Skeletal muscle cell (primary cell): ENCODE results near the gene MRM2.
"Not testable (repeated sequence)": the region's sequence is repeated elsewhere in the genome, so short reads cannot be mapped to it uniquely, and the experiment has no call there.

Experiments used
- DNase-seq: peaks from one replicate; pipeline ENCODE4 v3.0.0-alpha.2; 2010; ENCODE audit warnings: low read depth
- H3K4me3 ChIP-seq: 2 replicates; pipeline ENCODE4 v1.5.1; 2011; ENCODE audit warnings: low read depth, mild to moderate bottlenecking, control low read depth, low read length, moderate library complexity

MRM2 gene

DNA sequence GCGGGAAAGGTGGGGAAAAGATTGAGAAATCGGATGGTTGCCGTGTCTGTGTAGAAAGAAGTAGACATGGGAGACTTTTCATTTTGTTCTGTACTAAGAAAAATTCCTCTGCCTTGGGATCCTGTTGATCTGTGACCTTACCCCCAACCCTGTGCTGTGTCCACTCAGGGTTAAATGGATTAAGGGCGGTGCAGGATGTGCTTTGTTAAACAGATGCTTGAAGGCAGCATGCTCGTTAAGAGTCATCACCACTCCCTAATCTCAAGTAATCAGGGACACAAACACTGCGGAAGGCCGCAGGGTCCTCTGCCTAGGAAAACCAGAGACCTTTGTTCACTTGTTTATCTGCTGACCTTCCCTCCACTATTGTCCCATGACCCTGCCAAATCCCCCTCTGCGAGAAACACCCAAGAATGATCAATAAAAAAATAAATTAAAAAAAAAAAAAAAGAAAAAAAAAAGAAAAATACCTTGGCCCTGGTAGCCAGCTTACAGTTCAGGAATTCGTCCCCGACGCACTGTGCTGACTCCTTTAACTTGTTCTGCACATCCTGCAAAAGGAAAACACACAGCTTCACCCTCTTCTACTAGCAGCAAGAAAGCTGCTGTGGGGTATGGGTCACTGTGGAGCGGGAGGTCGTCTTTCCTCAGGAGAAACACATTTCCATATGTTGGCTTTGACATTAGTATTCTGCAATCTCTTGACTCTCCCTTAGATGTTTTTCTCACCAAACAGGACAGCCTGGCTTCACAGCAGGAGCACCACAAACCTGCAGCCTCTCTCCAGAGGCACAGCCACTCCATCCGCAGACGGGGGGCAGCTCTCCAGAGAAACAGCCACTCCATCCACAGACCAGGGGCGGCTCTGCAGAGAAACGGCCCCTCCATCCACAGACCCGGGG is 27.3 kb upstream of the MRM2 start:
- H3K4me3 ChIP-seq, DNase-seq: not testable (repeated sequence)

DNA sequence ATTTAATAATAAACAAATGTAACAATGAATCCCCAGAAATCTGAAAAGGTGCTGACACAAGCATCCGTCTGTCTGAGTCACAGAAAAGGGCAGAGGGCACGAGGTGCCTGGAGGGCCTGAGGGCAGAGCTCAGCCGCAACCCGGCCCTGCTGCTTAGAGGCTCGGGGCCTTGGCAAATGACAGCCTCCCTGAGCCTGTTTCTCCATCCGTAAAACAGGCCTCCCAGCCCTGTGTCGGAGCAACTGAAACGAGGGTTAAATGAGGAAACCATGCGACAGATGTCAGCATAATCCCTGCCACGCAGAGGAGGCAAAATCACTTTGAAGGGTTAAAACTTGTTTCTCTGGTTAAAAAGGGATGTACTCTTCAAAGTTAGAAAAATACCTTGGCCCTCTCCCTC is 24.9 kb upstream of the MRM2 start:
- no peak overlapping the region for H3K4me3 ChIP-seq
- no peak for DNase-seq

DNA sequence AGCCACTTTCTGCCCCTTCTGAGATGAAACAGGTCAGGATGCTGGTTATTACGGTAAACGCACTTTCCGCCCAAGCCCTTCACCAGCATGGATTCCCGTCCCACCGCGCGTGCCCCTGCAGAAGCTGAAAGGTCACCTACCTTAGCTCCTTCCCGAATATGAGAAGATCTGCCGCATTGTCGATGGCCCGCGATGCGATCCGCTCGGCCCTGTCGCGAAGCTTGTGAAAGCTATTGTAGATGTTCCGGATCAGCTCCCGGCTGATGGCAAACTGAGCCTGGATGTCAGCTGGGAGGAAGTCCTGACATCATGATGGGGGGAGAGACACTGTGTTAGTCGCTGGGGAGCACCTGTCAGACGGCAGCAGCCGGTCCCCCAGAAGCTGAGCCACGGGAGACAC is 22.2 kb upstream of the MRM2 start:
- no peak overlapping the region for H3K4me3 ChIP-seq
- DNase-seq: no peak

DNA sequence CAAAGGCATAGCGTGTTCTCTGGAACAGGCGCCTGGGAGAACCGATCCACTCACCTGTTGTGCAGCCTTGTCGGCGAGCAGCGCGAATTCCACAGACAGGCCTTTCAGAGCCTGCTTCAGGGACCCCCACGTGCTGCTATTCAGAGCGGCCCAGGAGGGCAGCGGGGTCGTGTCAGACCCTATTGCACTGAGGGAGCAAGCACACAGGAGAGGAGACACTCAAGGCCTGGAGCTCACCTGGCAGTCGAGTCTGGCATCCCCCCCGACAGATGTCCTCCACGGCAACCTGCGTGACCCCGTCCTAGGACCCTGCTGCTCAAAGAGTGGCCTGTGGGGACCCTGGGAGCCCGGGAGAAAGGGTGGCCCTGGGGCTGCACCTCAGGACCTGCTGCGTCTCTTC is 21.2 kb upstream of the MRM2 start:
- no peak for DNase-seq
- no peak overlapping the region for H3K4me3 ChIP-seq

DNA sequence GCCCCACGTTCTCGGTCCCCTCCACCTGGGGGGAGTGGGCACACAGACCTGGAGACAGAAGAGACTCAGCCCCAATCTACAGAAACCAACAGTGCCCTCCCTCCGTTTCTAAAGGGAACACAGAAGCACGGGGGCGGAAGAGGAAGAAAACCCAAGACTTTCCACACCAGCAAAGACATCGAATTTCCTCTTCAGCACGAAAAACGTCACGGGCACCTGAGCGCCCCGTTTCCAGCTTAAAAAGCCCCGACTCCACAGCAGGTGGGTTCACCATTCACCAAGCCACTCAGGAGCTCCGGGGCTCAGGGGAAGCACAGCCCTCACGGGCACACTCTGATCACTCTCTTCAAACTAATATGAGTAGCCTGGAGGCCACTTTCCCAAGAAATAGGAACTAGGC is 19.6 kb upstream of the MRM2 start:
- no peak overlapping the region for H3K4me3 ChIP-seq

DNA sequence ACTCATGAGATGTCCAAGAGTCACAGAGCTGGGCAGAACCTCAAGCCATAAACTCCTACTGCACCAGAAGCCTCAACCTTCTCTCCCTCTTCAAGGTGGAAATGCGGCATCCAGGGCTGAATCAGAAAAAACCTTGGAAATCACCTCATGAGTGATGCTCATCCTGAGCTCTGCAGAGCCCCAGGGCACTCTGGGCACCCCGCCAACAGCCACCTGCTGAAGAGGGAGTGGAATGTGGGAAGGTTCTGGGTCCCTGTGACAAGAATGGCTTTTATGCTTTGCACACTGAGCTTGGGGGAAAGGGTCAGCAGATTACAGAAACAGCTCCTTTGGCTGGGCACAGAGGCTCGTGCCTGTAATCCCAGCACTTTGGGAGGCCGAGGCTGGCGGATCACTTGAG is 18.8 kb upstream of the MRM2 start:
- no peak overlapping the region for H3K4me3 ChIP-seq
- no peak for DNase-seq

More for the DNA sequence above, 19.6 kb upstream of the MRM2 start:
- no peak for DNase-seq

DNA sequence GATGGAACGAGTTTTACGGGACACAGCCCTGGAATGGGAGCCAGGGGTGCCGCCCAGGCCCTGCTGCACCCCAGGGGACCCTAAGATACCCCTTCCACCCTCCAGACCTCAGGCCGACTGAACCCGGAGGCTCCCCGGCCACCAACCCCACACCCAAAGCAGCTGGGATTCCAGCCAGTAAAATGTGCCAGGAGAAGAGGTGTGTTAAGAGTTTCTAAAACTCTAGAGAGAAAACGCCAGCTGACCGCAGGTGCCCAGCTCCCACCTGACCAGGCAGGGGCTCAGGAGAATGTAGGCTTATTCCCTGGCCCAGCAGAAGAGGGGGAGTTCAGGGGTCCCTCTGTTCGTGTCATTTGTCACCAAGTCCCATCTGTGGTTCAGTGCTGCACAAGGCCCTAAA is 17.5 kb upstream of the MRM2 start:
- no peak overlapping the region for H3K4me3 ChIP-seq
- no peak for DNase-seq

DNA sequence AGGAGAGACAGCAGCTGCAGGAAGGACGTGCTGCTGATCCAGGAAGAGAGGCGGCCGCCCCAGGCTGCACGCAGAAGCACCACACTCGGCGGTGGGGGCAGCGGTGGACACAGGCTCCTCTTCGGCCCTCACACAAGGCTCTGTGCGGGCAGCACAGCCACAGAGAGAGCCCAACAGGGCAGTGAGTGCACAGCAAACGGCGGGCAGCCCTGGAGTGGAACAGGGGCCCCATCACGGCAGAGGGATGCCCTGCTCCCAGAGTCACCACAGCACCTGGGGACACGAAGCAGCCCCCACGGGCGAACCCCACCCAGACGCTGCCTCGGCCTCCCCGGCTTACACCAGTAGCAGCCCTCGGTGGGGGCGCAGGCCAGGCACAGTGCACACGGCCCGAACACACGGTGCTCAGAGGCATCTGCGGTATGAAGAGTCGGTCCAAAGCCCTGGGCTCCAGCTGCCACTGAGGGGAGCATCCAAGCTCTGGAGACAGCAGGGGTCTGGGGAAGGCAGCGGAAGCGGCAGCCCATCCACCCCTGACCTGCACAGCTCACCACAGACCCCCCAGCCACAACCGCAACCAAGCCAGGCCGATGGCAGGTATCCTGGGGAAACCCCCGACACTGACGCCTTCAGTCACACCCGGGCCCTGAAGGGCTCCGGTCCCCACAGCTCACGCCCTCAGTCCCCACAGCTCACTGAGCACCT is 16.8 kb upstream of the MRM2 start:
- no peak for DNase-seq
- no peak overlapping the region for H3K4me3 ChIP-seq

DNA sequence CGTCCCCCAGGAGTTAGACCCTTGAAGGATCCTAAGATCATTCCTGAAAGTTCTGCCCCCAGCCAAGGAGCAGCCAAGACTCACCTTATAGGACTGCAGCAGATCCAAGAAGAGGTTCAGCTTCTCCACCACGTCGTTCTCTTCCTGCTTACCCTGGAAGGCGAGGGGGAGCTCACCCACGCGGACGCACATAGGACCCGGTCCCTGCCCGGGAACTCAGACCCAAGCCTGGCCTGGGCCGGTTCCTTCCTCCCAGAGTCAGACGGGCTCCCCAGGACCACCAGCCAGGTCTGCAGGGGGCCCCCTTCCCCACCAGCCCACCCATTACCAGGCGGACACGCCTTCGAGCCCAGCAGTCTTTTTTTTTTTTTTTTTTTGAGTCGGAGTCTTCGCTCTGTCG is 15.6 kb upstream of the MRM2 start:
- H3K4me3 ChIP-seq: no peak overlapping the region
- no peak for DNase-seq

DNA sequence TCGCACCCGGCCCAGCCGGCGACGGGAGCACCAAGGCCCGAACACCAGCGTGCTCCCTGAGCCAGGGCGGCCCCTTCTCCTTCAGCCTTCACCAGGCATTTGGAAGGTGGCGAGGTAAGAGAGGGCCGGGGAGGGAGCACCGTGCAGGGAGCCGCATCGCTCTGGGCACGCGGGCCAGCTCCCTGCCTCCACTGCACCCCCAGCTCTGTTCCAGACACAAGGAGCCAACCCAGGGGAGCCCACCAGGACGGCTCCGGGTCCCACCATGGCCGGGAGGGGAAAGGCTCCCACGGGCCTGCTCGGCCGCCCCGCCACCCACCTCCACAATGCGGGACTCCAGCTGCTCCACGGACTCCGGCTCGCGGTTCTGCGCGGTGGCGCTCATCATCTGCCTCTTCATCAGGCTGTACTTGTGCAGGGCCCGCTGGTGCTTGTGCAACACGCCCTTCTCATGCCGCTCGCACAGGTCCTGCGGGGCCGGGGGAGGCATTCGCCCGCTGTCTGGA is 15.1 kb upstream of the MRM2 start:
- no peak for DNase-seq
- no peak overlapping the region for H3K4me3 ChIP-seq

DNA sequence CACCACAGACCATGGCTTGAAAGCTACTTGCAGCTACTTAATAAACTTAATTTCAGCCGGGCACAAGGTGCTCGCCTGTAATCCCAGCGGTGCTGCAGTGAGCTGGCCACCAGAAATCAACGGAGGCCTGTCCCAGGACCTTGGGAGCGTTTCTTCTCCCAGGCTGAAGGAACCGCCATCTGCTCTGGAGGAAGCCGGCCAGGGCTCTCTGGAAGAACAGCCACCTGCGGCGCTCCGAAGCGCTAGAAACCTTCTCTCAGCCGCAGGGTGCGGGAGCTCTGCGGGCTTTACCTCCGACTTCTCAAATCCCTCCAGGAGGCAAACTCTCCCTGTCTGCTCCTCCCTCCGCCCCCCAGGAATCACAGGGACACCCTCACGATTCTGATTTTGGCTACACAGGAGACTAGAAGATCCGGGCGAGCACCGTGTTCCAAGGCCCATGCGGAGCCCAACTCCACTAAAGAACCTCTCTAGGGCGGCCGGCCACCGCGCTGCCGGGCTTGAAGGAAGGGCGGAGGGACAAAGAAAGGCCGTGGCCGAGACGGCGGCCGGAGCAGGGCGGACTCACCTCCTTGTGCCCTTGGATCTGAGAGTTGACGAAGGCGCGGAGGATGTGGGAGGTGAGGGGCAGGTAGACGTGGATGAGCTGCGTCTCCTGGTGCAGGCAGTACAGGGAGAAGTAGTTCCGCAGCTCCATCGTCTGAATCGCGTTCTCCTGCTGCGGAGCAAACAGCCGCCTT is 14.5 kb upstream of the MRM2 start:
- no peak for DNase-seq

DNA sequence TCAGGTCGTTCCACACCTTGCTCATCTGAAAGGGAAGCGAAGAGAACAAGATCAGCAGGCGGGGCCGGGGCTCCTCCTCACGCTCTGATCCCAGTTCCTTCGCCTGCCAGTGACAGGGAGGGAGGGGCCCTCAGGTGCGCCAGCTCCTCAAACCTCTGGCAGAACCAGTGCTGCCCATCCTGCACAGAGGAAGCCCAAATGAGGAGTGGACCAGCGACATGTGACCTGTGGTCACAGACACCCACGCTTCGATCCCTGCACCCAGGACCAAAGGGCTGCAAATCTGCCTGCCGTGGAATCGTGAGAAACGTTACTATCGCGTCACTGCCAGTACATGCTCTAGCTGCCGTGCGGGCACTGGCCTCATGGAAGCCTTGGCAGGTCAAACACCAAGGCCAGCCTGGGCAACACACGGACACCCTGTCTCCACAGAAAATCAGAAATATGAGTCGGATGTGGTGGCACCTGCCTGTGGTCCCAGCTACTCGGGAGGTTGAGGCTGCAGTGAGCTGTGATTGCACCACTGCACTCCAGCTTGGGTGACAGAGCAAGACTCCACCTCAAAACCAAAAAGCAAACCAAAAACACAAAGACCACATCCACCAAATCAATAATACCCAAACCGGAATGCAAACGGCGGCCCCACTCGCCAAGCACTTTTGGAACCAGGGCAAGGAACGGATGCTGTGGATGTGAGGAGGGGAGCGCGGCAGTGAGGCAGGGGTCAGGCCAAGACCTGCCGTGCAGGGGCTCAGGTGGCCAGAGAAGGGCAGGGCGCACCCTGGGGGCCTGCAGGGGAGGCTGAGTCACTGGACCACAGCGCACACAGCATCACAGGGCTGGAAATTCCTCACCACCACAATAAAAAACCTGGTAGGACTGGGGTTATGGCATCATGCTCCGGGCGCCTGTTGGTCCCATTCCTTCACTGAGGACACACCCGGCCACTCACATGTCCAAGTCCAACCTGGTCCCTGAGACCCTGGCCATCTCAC is 13.4 kb upstream of the MRM2 start:
- no peak for DNase-seq
- no peak overlapping the region for H3K4me3 ChIP-seq

More for the DNA sequence above, 14.5 kb upstream of the MRM2 start:
- no peak overlapping the region for H3K4me3 ChIP-seq

DNA sequence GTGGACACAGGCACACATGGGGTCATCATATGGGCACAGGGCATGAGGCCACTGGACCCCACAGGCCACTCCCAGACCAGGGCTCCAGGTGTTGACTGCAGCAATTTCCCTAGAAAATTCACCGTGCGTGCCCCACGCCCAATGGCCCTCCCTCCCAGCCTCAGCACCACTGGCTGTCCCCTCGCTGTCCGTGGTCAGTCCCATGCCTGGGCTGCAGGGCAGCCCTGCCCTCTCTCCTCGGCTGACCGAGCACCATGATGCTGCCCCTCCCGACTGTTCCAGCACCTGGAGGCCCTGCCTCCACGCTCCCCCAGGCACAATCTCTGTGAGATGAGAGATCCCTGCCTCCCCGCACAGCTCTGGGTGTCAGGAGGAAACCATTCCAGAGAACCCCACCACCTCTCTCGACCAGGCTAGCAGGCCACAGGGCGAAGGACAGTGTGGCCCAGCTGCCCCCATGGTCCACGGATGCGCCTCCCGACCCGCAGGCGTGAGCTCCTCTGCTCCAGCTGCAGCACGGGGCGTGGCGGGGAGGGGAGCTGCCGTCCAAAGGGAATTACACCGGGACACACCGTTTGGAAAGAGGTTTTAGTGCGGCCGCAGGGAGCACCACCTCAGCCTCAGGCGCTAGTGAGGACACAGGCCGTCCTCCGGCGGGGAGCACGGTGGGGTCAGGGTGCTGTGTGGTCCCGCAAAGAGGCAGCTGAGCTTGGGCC is 12.6 kb upstream of the MRM2 start:
- no peak overlapping the region for H3K4me3 ChIP-seq
- no peak for DNase-seq

DNA sequence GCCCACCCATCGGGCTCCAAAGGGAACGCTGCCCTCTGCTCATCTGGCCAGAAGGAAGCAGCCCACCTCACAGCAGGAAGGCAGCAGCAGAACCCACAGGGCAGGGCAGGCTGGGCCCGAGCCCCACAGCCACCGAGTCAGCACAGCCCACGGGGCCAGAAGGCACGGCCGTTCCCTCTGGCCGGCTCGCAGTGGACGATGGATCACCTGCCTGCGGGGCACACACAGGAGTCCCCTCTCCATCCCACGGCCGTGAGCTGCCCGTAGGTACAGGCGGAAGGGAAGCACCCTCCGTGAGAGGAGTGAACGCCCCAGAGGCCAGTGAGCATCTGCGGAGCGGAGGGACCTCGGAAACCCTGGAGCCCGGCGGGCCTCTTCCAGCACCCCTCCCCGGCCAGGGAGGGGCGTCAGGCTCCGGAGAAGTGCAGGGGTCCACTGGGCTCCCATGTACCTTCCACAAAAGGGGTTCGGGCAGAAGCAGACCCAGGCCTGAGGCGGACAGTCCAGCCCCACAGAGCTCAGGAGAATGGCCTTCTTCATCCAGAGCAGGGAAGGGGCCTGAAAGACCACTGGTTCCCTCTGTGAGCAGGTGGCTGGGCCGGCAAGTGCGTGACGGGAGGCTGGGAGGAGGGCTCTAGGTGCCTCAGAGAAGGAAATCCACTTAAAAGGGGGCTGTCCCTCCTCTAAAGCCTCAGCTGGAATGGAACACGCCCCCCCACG is 11.7 kb upstream of the MRM2 start:
- H3K4me3 ChIP-seq: no peak overlapping the region
- DNase-seq: no peak

DNA sequence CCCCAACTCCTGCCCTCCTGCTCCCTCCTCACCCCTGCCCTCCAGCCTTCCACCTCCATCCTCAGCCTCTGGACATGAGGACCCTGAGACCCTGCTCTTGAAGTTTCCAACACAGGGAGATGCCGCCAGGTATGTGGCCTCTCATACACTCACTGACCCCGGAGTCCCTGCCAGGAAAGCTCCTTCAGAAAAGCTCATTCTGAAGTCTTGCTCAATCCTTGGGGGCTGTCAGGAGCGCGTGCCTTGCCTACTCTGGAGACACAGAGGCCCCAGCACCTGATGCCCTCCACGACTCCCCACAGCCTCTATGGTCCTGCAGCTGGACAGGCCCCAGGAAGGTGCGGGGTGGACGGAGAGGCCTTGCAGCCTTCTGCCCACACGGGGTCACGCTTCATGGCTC is 11.0 kb upstream of the MRM2 start:
- H3K4me3 ChIP-seq: no peak overlapping the region
- no peak for DNase-seq

DNA sequence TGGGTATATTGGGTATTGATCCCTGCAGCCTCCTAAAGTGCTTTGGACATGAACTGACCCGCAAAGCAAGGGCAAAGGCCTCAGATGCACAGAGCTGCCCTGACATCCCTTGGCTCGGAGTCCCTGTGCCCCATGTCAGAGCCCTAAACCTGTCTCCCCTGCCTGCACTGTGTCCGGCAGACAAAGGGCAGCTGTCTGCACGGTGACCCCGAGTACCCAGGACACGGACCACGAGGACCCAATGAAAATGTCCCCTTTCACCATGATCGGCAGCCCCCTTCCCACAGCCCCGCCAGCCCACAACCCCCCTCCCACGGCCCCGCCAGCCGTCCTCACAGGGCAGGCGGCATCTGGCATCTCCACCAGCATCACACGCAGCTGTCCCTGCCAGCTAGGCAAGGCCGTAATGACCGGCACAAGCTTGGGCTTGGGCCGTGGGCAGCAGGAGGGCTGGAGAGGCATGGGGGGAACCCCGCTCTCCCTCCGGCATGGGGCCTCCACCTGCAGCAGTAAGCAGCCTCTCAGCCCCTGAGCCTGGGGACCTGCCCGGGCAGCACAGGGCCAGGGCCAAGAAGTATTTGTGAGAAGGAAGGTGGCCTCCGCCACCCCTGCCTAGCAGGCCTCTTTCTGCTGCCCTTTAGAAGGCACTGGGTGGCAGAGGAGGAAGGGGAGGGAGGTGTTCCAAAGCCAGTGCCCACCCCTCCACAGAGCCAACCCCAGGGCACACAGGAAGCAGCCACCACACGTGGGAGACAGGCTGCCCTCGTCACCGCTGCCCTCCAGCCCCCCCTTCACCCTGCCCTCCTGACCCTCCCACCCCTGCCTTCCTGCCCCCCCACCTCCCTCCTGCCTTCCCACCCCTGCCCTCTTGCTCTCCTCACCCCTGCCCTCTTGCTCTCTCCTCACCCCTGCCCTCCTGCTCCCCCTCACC is 10.1 kb upstream of the MRM2 start:
- no peak overlapping the region for H3K4me3 ChIP-seq
- DNase-seq: no peak

DNA sequence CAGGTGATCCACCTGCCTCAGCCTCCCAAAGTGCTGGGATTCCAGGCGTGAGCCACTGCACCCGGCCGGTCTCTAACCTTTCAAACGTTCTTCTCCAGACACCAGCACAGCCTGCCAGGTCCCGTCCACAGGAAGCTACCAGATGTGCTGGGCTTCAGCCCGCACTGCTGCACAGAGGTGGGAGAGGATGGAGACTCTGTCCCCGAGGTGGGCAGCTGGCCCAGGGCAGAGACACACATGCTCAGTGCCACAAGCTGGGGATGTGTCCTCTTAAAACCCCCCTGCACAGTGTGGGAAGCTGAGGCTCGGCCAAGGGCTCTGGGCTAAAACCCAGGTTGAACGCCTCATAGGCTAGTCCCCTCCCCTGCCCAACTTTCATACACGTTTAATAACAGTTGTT is 9.4 kb upstream of the MRM2 start:
- no peak overlapping the region for H3K4me3 ChIP-seq
- no peak for DNase-seq
